BJ (cell line): Measurements from ENCODE around the gene ADA. TPM values are rescaled to one million over a fixed set of nuclear protein-coding genes. Genes with fewer than 3 reads are reported as not detected.

Experiments used
- CTCF ChIA-PET: fragments of 350-600 bp; formaldehyde crosslinking; extraction: SDS; loops from one replicate; lab custom pipeline; 2021; ENCODE audit warnings: antibody characterized with exemption, inconsistent platforms; lab: Yijun Ruan, JAX
- POLR2A ChIA-PET: fragments of 300-600 bp; sonication (Branson Sonifier 250); formaldehyde crosslinking; extraction: SDS; loops from one replicate; lab custom pipeline; 2021; ENCODE audit warnings: antibody characterized with exemption; lab: Charles Lee
- DNase-seq: peaks from one replicate; pipeline ENCODE4 v3.0.0-alpha.2; 2011; ENCODE audit warnings: low read depth
- H3K27me3 ChIP-seq: 2 replicates; pipeline ENCODE4 v1.6.0; 2011; ENCODE audit warnings: low read length; ENCODE audit not compliant: control insufficient read depth, insufficient read depth
- H3K36me3 ChIP-seq: 2 replicates; pipeline ENCODE4 v1.5.1; 2011; ENCODE audit warnings: low read length; ENCODE audit not compliant: control insufficient read depth, insufficient read depth
- H3K4me3 ChIP-seq: 2 replicates; pipeline ENCODE4 v1.5.1; 2011; ENCODE audit warnings: low read depth, mild to moderate bottlenecking, control low read depth, low read length
- CTCF ChIP-seq: IDR thresholded peaks from 2 replicates; pipeline ENCODE4 v1.5.1; 2011; ENCODE audit warnings: low read depth, mild to moderate bottlenecking, control low read depth, inconsistent platforms, low read length, moderate library complexity; ENCODE audit not compliant: insufficient read depth
- polyA plus RNA-seq: library from polyadenylated mRNA; depleted of rRNA; stranded (reverse); fragments of >200 nt; gene quantifications from 2 replicates; pipeline ENCODE4 v1.2.3, GENCODE V29; 2011

ADA gene
- polyA plus RNA-seq, 1 experiment, result 24.7 TPM

GRCh38 chr20:44695674-44696300, 44.3 kb upstream of the ADA start:
- H3K27me3 ChIP-seq, result no peaks in the 10 kb centered on the region
- H3K4me3 ChIP-seq, result no peak overlapping the region
- DNase-seq, result peak; percentile 90
- CTCF ChIA-PET, result interaction anchor here (1.1 to 9.6 kb wide), 2 partner anchors 12 to 36 kb away, joined by 3 to 104 read pairs; no protein-coding TSS in a partner anchor
- TF ChIP-seq CTCF, result no peak
- no peaks in the 10 kb centered on the region for H3K36me3 ChIP-seq
- POLR2A ChIA-PET, result no interaction called here

- TF ChIP-seq CTCF, result no peak
- CTCF ChIA-PET, result interaction anchor here (9.6 kb wide), 1 partner anchor 37 kb away, joined by 104 read pairs; no protein-coding TSS in a partner anchor
- DNase-seq, result no peak
- Histone ChIP-seq H3K4me3 (no peak overlapping the region), H3K27me3 (no peaks in the 10 kb centered on the region), H3K36me3 (no peaks in the 10 kb centered on the region)
- POLR2A ChIA-PET, result no interaction called here
Measured at GRCh38 chr20:44695295-44695673, 43.8 kb upstream of the ADA start.

- POLR2A ChIA-PET, result interaction anchor here (0.8 kb wide), 1 partner anchor 11 kb away, joined by 4 read pairs; no protein-coding TSS in a partner anchor
Measured at GRCh38 chr20:44694159-44694558, 42.7 kb upstream of the ADA start.

GRCh38 chr20:44693627-44694026, 42.1 kb upstream of the ADA start:
- ChIA-PET CTCF (interaction anchor here (0.7 to 9.6 kb wide), 3 partner anchors 10 to 173 kb away, joined by 3 to 104 read pairs (median 11); no protein-coding TSS in a partner anchor), POLR2A (interaction anchor here (0.8 kb wide), 1 partner anchor 11 kb away, joined by 4 read pairs; no protein-coding TSS in a partner anchor)
- Histone ChIP-seq H3K4me3 (no peak overlapping the region), H3K36me3 (no peaks in the 10 kb centered on the region), H3K27me3 (no peaks in the 10 kb centered on the region)
- DNase-seq, result no peak
- TF ChIP-seq CTCF, result no peak

More at GRCh38 chr20:44694159-44694558, 42.7 kb upstream of the ADA start:
- no peak for DNase-seq
- H3K27me3 ChIP-seq, result no peaks in the 10 kb centered on the region
- no peak for TF ChIP-seq CTCF
- no peak overlapping the region for H3K4me3 ChIP-seq
- H3K36me3 ChIP-seq, result no peaks in the 10 kb centered on the region
- CTCF ChIA-PET, result interaction anchor here (3.1 to 9.6 kb wide), 2 partner anchors 11 to 38 kb away, joined by 11 to 104 read pairs; no protein-coding TSS in a partner anchor

GRCh38 chr20:44692932-44693480, 41.5 kb upstream of the ADA start:
- no peak for TF ChIP-seq CTCF
- Histone ChIP-seq H3K36me3 (no peaks in the 10 kb centered on the region), H3K4me3 (no peak overlapping the region), H3K27me3 (no peaks in the 10 kb centered on the region)
- CTCF ChIA-PET, result interaction anchor here (0.7 to 9.6 kb wide), 3 partner anchors 10 to 174 kb away, joined by 3 to 104 read pairs (median 11); no protein-coding TSS in a partner anchor
- peak; percentile 89 for DNase-seq
- POLR2A ChIA-PET, result no interaction called here
